ENCODE data around the gene BMP4.

BMP4 gene

GRCh38 chr14:53900499-53900898 lies 56.1 kb downstream of the BMP4 start:
- in situ Hi-C loops (cut with HindIII; ENCODE audit: low sequenced_read_pairs), result no loop called here
